SK-N-SH treated with all-trans-retinoic acid at 6 μM for 48 hours (cell line): ENCODE measurements around the gene PDE1C.

ENCODE experiments used
- ATAC-seq: fragments of 200-7000 bp; cut with Tn5 transposase; 3 replicates; pipeline ENCODE4 v1.9.1; 2020; ENCODE audit warnings: mild to moderate bottlenecking, moderate library complexity
- ARNTL ChIP-seq: fragments of 450-650 bp; formaldehyde crosslinking; IDR thresholded peaks from 2 replicates; pipeline ENCODE4 v1.5.0; 2020; ENCODE audit warnings: low read depth, mild to moderate bottlenecking, moderate library complexity, borderline replicate concordance
- BACH2 ChIP-seq: fragments of 250-450 bp; sonication (Bioruptor Pico); IDR thresholded peaks from 2 replicates; pipeline ENCODE4 v1.9.0; 2021; ENCODE audit warnings: mild to moderate bottlenecking, borderline replicate concordance
- CREB5 ChIP-seq: fragments of 250-450 bp; sonication (Bioruptor Pico); IDR thresholded peaks from 2 replicates; pipeline ENCODE4 v1.5.1; 2020; ENCODE audit warnings: low read depth, mild to moderate bottlenecking, moderate library complexity
- CSDC2 ChIP-seq: fragments of 250-450 bp; sonication (Bioruptor Pico); IDR thresholded peaks from 2 replicates; pipeline ENCODE4 v1.5.0; 2020; ENCODE audit warnings: mild to moderate bottlenecking, moderate library complexity
- CSRNP3 ChIP-seq: fragments of 250-450 bp; sonication (Bioruptor Pico); IDR thresholded peaks from 2 replicates; pipeline ENCODE4 v1.5.1; 2021; ENCODE audit warnings: mild to moderate bottlenecking, moderate library complexity
- ESRRG ChIP-seq: fragments of 250-450 bp; sonication (Bioruptor Pico); IDR thresholded peaks from 2 replicates; pipeline ENCODE4 v1.6.1; 2021; ENCODE audit warnings: mild to moderate bottlenecking
- GLIS3 ChIP-seq: fragments of 250-450 bp; sonication (Bioruptor Pico); IDR thresholded peaks from 2 replicates; pipeline ENCODE4 v1.5.0; 2020; ENCODE audit warnings: mild to moderate bottlenecking, moderate library complexity
- ISL1 ChIP-seq: fragments of 250-450 bp; sonication (Bioruptor Pico); IDR thresholded peaks from 2 replicates; pipeline ENCODE4 v2.1.2; 2022; ENCODE audit warnings: mild to moderate bottlenecking, moderate library complexity
- OSR1 ChIP-seq: fragments of 250-450 bp; sonication (Bioruptor Pico); IDR thresholded peaks from 2 replicates; pipeline ENCODE4 v1.8.0; 2022; ENCODE audit warnings: moderate library complexity, mild to moderate bottlenecking, inconsistent platforms
- PATZ1 ChIP-seq: fragments of 250-450 bp; sonication (Bioruptor Pico); IDR thresholded peaks from 2 replicates; pipeline ENCODE4 v1.8.0; 2020; ENCODE audit warnings: mild to moderate bottlenecking, moderate library complexity, borderline replicate concordance
- POU6F1 ChIP-seq: fragments of 250-450 bp; sonication (Bioruptor Pico); IDR thresholded peaks from 2 replicates; pipeline ENCODE4 v1.8.0; 2021; ENCODE audit warnings: low read depth, mild to moderate bottlenecking, moderate library complexity, borderline replicate concordance
- PPARA ChIP-seq: fragments of 250-450 bp; sonication (Bioruptor Pico); IDR thresholded peaks from 2 replicates; pipeline ENCODE4 v1.5.0; 2020; ENCODE audit warnings: mild to moderate bottlenecking, borderline replicate concordance
- RARB ChIP-seq: fragments of 250-450 bp; sonication (Bioruptor Pico); IDR thresholded peaks from 2 replicates; pipeline ENCODE4 v1.8.0; 2021; ENCODE audit warnings: mild to moderate bottlenecking, moderate library complexity
- SNAI2 ChIP-seq: fragments of 250-450 bp; sonication (Bioruptor Pico); IDR thresholded peaks from 2 replicates; pipeline ENCODE4 v1.5.0; 2020; ENCODE audit warnings: mild to moderate bottlenecking, moderate library complexity
- TCF4 ChIP-seq: fragments of 250-450 bp; sonication (Bioruptor Pico); IDR thresholded peaks from 2 replicates; pipeline ENCODE4 v1.8.0; 2021; ENCODE audit warnings: mild to moderate bottlenecking, moderate library complexity, borderline replicate concordance
- TOX ChIP-seq: fragments of 250-450 bp; sonication (Bioruptor Pico); IDR thresholded peaks from 2 replicates; pipeline ENCODE4 v1.8.0; 2021; ENCODE audit warnings: mild to moderate bottlenecking, moderate library complexity, borderline replicate concordance
- TSHZ2 ChIP-seq: fragments of 250-450 bp; sonication (Bioruptor Pico); IDR thresholded peaks from 2 replicates; pipeline ENCODE4 v1.5.0; 2020; ENCODE audit warnings: mild to moderate bottlenecking, moderate library complexity
- ZC3H10 ChIP-seq: fragments of 250-450 bp; sonication (Bioruptor Pico); IDR thresholded peaks from 2 replicates; pipeline ENCODE4 v1.5.1; 2021; ENCODE audit warnings: mild to moderate bottlenecking, moderate library complexity
- ZFP3 ChIP-seq: fragments of 250-450 bp; sonication (Bioruptor Pico); IDR thresholded peaks from 2 replicates; pipeline ENCODE4 v1.5.0; 2020; ENCODE audit warnings: mild to moderate bottlenecking, moderate library complexity
- ZFP30 ChIP-seq: fragments of 450-650 bp; formaldehyde crosslinking; IDR thresholded peaks from 2 replicates; pipeline ENCODE4 v1.5.0; 2022; ENCODE audit warnings: mild to moderate bottlenecking, moderate library complexity
- ZNF565 ChIP-seq: fragments of 450-650 bp; formaldehyde crosslinking; conservative IDR thresholded peaks from 2 replicates; pipeline ENCODE4 v1.5.0; 2020; ENCODE audit warnings: low read depth, mild to moderate bottlenecking, moderate library complexity
- ZNF70 ChIP-seq: fragments of 450-650 bp; formaldehyde crosslinking; IDR thresholded peaks from 2 replicates; pipeline ENCODE4 v1.5.0; 2020; ENCODE audit warnings: mild to moderate bottlenecking, moderate library complexity
- ZNF8 ChIP-seq: fragments of 450-650 bp; formaldehyde crosslinking; IDR thresholded peaks from 2 replicates; pipeline ENCODE4 v1.5.0; 2020; ENCODE audit warnings: mild to moderate bottlenecking, moderate library complexity

Gene PDE1C

GRCh38 chr7:31785101-31785500 is 285.1 kb downstream of the PDE1C start:
- TF ChIP-seq TCF4 (CRISPR knock-in tag) (no peak), CSDC2 (CRISPR knock-in tag) (no peak), PPARA (CRISPR knock-in tag) (no peak)
- no peak for ATAC-seq

GRCh38 chr7:31783221-31783620 is 287.0 kb downstream of the PDE1C start:
- ATAC-seq, result no peak
- no peak for TF ChIP-seq ARNTL (CRISPR knock-in tag)
- TF ChIP-seq ZFP30 (CRISPR knock-in tag), result no peak
- no peak for TF ChIP-seq ISL1
- TF ChIP-seq ZNF565 (CRISPR knock-in tag), result no peak
- no peak for TF ChIP-seq SNAI2 (CRISPR knock-in tag)
- TF ChIP-seq ESRRG (CRISPR knock-in tag), result no peak
- TF ChIP-seq RARB (CRISPR knock-in tag), result no peak
- no peak for TF ChIP-seq POU6F1 (CRISPR knock-in tag)
- no peak for TF ChIP-seq OSR1
- TF ChIP-seq CREB5, result no peak
- no peak for TF ChIP-seq CSDC2 (CRISPR knock-in tag)
- TF ChIP-seq TOX (CRISPR knock-in tag), result no peak
- no peak for TF ChIP-seq PPARA (CRISPR knock-in tag)
- no peak for TF ChIP-seq BACH2 (CRISPR knock-in tag)

GRCh38 chr7:31782411-31782991 is 287.7 kb downstream of the PDE1C start:
- peak; percentile 99 for ATAC-seq
- no peak for TF ChIP-seq ARNTL (CRISPR knock-in tag)
- TF ChIP-seq ZNF565 (CRISPR knock-in tag), result no peak
- no peak for TF ChIP-seq CSDC2 (CRISPR knock-in tag)
- TF ChIP-seq SNAI2 (CRISPR knock-in tag), result no peak
- TF ChIP-seq TOX (CRISPR knock-in tag), result no peak
- TF ChIP-seq ZC3H10, result no peak
- no peak for TF ChIP-seq ZNF8
- no peak for TF ChIP-seq BACH2 (CRISPR knock-in tag)
- no peak for TF ChIP-seq POU6F1 (CRISPR knock-in tag)
- TF ChIP-seq ISL1, result no peak
- no peak for TF ChIP-seq ZNF70 (CRISPR knock-in tag)
- no peak for TF ChIP-seq ZFP3
- no peak for TF ChIP-seq CREB5
- no peak for TF ChIP-seq PATZ1 (CRISPR knock-in tag)
- TF ChIP-seq GLIS3 (CRISPR knock-in tag), result no peak
- no peak for TF ChIP-seq ESRRG (CRISPR knock-in tag)
- TF ChIP-seq OSR1, result no peak
- TF ChIP-seq CSRNP3 (CRISPR knock-in tag), result no peak
- no peak for TF ChIP-seq RARB (CRISPR knock-in tag)
- TF ChIP-seq TSHZ2, result no peak
